GM23338 (cell line): Measurements from ENCODE around the gene SLC66A1.

Experiments
- CREB1 ChIP-seq: fragments of 250-450 bp; sonication (Bioruptor Pico); IDR thresholded peaks from 2 replicates; pipeline ENCODE4 v1.5.0; 2020; ENCODE audit warnings: low read depth, mild to moderate bottlenecking, moderate library complexity
- CTCF ChIP-seq, 2 experiments: fragments of 200-600 bp in 1 of 2; sonication (generic) in 1 of 2; conservative IDR thresholded peaks; 2 replicates each; pipeline versions ENCODE4 v1.5.1 to v1.6.1; 2016 to 2017; ENCODE audit warnings: antibody characterized with exemption in 2 of 2, low read depth in 2 of 2, mild to moderate bottlenecking in 2 of 2, moderate library complexity in 1 of 2
- EZH2 ChIP-seq: fragments of 200-600 bp; sonication (generic); IDR thresholded peaks from one replicate; pipeline ENCODE4 v1.8.0; 2017; ENCODE audit warnings: antibody characterized with exemption, mild to moderate bottlenecking, low read depth; ENCODE audit not compliant: unreplicated experiment
- JUNB ChIP-seq: IDR thresholded peaks from one replicate; pipeline ENCODE4 v1.6.1; 2016; ENCODE audit warnings: antibody characterized with exemption; ENCODE audit not compliant: unreplicated experiment
- NANOG ChIP-seq: IDR thresholded peaks from 2 replicates; pipeline ENCODE4 v1.6.1; 2016; ENCODE audit warnings: antibody characterized with exemption, borderline replicate concordance
- POLR2AphosphoS5 ChIP-seq: IDR thresholded peaks from 2 replicates; pipeline ENCODE4 v1.6.1; 2016; ENCODE audit warnings: antibody characterized with exemption, low read depth
- REST ChIP-seq: IDR thresholded peaks from one replicate; pipeline ENCODE4 v1.6.1; 2018; ENCODE audit warnings: antibody characterized with exemption; ENCODE audit not compliant: unreplicated experiment
- STAT1 ChIP-seq: IDR thresholded peaks from one replicate; pipeline ENCODE4 v1.6.1; 2016; ENCODE audit warnings: antibody characterized with exemption; ENCODE audit not compliant: unreplicated experiment

GRCh38 chr1:19337289-19337688, 25.2 kb downstream of the SLC66A1 start:
- TF ChIP-seq CTCF (conservative IDR thresholded peaks at IDR 0.05; ENCODE audit: low read depth in 2 of 2): no peak
- no peak; the same call in 1 of the 2 replicates for TF ChIP-seq POLR2AphosphoS5
- no peak for TF ChIP-seq CREB1
- TF ChIP-seq STAT1: no peak
- TF ChIP-seq JUNB: no peak
- no peak for TF ChIP-seq REST
- no peak for TF ChIP-seq NANOG
- no peak for TF ChIP-seq EZH2
